DND-41 (cell line): ENCODE measurements around the gene PAQR7.

Source experiments
- ATAC-seq: fragments of 200-7000 bp; cut with Tn5 transposase; 3 replicates; pipeline ENCODE4 v1.9.1; 2021; ENCODE audit warnings: low read depth; ENCODE audit not compliant: insufficient read depth
- DNase-seq: peaks from one replicate; pipeline ENCODE4 v3.0.0-alpha.2; 2020
- H2AFZ ChIP-seq: 2 replicates; pipeline ENCODE4 v1.6.0; 2012; ENCODE audit warnings: low read depth, low read length
- H3K27ac ChIP-seq: 2 replicates; pipeline ENCODE4 v1.5.1; 2012; ENCODE audit warnings: low read length, inconsistent platforms
- H3K27me3 ChIP-seq: fragments of 200-600 bp; sonication (generic); 2 replicates; pipeline ENCODE4 v1.6.0; 2012; ENCODE audit warnings: low read length, mild to moderate bottlenecking, inconsistent platforms; ENCODE audit not compliant: insufficient read depth, poor library complexity
- H3K36me3 ChIP-seq: 2 replicates; pipeline ENCODE4 v1.5.1; 2012; ENCODE audit warnings: low read length, inconsistent platforms; ENCODE audit not compliant: insufficient read depth
- H3K4me1 ChIP-seq: 2 replicates; pipeline ENCODE4 v1.5.1; 2012; ENCODE audit warnings: mild to moderate bottlenecking, low read length; ENCODE audit not compliant: insufficient read depth
- H3K4me2 ChIP-seq: 2 replicates; pipeline ENCODE4 v1.6.0; 2012; ENCODE audit warnings: mild to moderate bottlenecking, moderate library complexity, low read length, inconsistent platforms; ENCODE audit not compliant: insufficient read depth
- H3K4me3 ChIP-seq, 2 experiments: fragments of 200-600 bp in 1 of 2; shearing (Covaris generic) in 1 of 2; 2 replicates each; pipeline ENCODE4 v1.5.1; 2012 to 2016; ENCODE audit warnings: inconsistent platforms in 2 of 2, low read length in 2 of 2, mild to moderate bottlenecking in 2 of 2, low read depth in 1 of 2, moderate library complexity in 1 of 2
- H3K79me2 ChIP-seq: 2 replicates; pipeline ENCODE4 v1.6.0; 2012; ENCODE audit warnings: low read length, inconsistent platforms; ENCODE audit not compliant: insufficient read depth
- H3K9ac ChIP-seq: 2 replicates; pipeline ENCODE4 v1.6.0; 2012; ENCODE audit warnings: low read depth, mild to moderate bottlenecking, inconsistent platforms, low read length, moderate library complexity
- H3K9me3 ChIP-seq: 2 replicates; pipeline ENCODE4 v1.5.1; 2012; ENCODE audit warnings: low read length, moderate library complexity, mild to moderate bottlenecking, inconsistent platforms; ENCODE audit not compliant: insufficient read depth, severe bottlenecking
- H4K20me1 ChIP-seq: 2 replicates; pipeline ENCODE4 v1.6.0; 2012; ENCODE audit warnings: low read length; ENCODE audit not compliant: insufficient read depth
- EZH2 ChIP-seq: IDR thresholded peaks from 3 replicates; pipeline ENCODE4 v1.6.1; 2012; ENCODE audit warnings: borderline replicate concordance, low read depth, mild to moderate bottlenecking, moderate library complexity, low read length, inconsistent platforms; ENCODE audit not compliant: severe bottlenecking
- TF ChIP-seq, protein P1 (sequence below): IDR thresholded peaks from 2 replicates; pipeline ENCODE4 v1.5.1; 2012; ENCODE audit warnings: borderline replicate concordance, low read length, moderate library complexity, mild to moderate bottlenecking; ENCODE audit not compliant: poor library complexity, severe bottlenecking; ENCODE audit errors: extremely low read depth

Gene PAQR7

DNA sequence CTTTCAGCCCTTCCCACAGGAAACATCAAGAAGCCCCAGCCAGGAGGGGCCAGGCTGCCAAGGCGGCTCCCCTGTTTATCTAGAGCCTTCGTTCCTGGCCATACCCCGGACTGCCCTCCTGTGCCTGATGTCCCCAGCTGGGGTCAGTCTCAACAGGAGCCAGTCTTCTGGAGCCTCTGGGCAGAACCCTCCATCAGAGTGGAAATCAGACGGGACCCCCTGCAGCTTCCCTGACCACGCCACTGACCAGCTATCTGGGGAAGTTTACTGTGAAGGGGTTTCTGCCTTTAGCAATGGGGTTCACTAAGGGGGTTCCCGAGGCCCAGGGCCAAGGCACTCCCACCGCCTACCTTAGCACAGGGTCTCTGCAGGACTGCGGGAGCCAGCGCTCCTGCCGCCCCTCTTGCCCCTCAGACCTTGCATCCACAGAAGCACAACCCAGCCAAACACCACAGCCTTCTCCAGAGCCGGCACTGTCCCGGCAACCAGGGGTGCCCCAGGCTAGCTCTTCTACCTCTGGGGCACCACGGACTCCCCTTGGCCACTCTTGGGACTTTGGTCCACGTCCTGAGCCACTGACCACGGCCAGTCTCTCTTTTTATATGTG is 59.3 kb downstream of the PAQR7 start:
- no peak for ATAC-seq
- H3K4me1 ChIP-seq: peaks cover 19% of the 10 kb centered on the region
- H3K4me3 ChIP-seq: no peak overlapping the region
- H2AFZ ChIP-seq: no peak overlapping the region
- no peaks in the 10 kb centered on the region; the same call in 1 of the 2 replicates for H3K36me3 ChIP-seq
- H4K20me1 ChIP-seq: peaks cover 5% of the 10 kb centered on the region; the same call in 1 of the 2 replicates
- no peaks in the 10 kb centered on the region for H3K27me3 ChIP-seq
- H3K79me2 ChIP-seq: peaks cover 14% of the 10 kb centered on the region
- no peaks in the 10 kb centered on the region for H3K9me3 ChIP-seq
- H3K4me2 ChIP-seq: no peak overlapping the region
- H3K9ac ChIP-seq: no peak overlapping the region
- no peak for DNase-seq
- H3K27ac ChIP-seq: no peak overlapping the region
- TF ChIP-seq EZH2: no peak
- TF ChIP-seq, protein P1, sequence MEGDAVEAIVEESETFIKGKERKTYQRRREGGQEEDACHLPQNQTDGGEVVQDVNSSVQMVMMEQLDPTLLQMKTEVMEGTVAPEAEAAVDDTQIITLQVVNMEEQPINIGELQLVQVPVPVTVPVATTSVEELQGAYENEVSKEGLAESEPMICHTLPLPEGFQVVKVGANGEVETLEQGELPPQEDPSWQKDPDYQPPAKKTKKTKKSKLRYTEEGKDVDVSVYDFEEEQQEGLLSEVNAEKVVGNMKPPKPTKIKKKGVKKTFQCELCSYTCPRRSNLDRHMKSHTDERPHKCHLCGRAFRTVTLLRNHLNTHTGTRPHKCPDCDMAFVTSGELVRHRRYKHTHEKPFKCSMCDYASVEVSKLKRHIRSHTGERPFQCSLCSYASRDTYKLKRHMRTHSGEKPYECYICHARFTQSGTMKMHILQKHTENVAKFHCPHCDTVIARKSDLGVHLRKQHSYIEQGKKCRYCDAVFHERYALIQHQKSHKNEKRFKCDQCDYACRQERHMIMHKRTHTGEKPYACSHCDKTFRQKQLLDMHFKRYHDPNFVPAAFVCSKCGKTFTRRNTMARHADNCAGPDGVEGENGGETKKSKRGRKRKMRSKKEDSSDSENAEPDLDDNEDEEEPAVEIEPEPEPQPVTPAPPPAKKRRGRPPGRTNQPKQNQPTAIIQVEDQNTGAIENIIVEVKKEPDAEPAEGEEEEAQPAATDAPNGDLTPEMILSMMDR: no peak

DNA sequence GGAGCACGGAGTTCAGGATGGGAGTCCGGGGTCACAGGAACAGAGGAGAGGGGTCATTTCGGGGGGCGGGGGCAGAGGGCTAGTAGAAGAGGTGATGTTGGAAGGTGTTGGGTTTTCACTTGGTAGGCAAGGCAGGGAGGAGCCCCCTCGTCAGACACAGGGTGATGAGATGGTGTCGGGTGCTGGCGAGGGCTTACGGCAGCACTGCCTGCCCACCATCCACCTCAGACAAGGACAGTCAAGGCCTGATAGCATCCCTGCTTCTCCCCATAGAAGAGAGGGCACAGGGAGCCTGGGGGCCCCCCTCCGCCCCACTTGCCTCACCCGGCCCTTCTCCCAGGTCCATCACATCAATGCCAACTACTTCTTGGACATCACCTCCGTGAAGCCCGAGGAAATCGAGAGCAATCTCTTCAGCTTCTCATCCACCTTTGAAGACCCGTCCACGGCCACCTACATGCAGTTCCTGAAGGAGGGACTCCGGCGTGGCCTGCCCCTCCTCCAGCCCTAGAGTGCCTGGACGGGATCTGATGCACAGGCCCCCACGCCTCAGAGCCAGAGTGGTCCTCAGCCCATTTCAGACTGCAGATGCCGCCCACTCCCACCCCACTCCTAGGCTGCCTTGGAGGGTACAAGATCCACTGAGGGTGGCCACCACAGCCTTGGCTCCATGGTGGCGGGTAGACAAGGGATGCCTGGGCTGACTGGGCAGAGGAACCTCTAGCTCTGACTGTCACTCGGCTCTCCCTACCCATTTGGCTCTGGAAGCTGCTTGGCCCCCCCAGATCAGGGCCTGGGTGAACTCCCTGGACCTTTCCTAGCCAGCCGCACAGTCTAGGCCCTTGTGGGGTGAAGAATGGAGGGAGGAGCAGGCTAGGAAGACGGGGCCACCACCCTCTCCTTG is 60.0 kb downstream of the PAQR7 start:
- no peak for TF ChIP-seq EZH2
- TF ChIP-seq, protein P1: no peak
- Histone ChIP-seq H3K4me2 (no peak overlapping the region), H3K27me3 (no peaks in the 10 kb centered on the region), H4K20me1 (peaks cover 3% of the 10 kb centered on the region; the same call in 1 of the 2 replicates), H3K79me2 (peaks cover 7% of the 10 kb centered on the region), H3K4me1 (peaks cover 15% of the 10 kb centered on the region), H3K9ac (no peak overlapping the region), H3K9me3 (no peaks in the 10 kb centered on the region), H3K27ac (no peak overlapping the region), H3K4me3 (no peak overlapping the region), H2AFZ (no peak overlapping the region), H3K36me3 (no peaks in the 10 kb centered on the region; the same call in 1 of the 2 replicates)
- DNase-seq: no peak
- ATAC-seq: no peak

DNA sequence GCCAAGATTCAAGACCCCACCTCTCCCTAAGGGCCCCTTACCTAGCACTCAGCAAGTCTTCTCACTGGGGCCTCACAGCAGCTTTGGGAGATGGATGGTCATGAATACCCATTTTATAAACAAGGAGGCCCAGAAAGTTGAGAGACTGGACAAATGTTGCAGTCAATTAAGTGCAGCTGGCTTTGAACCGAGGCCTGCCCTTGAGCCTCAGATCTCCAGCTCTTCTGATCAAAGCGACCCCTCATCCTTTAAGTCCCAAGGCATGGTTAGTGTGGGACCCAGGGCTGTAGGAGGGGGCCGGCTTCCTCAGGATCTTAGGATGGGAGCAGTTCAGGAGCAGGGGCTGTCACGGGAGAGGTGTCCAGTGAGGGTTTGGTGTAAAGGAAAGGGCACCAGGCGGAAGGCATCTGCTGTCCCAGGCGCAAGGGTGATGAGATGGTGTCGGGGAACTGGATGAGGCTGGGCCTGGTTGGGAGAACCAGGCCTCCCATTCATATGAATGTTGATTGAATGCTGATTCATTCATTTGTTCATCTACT is 60.9 kb downstream of the PAQR7 start:
- TF ChIP-seq EZH2: no peak
- TF ChIP-seq, protein P1: no peak
- Histone ChIP-seq H3K27ac (no peak overlapping the region), H2AFZ (no peak overlapping the region), H3K36me3 (no peaks in the 10 kb centered on the region), H3K4me3 (no peak overlapping the region), H3K9me3 (no peaks in the 10 kb centered on the region), H3K9ac (no peak overlapping the region), H4K20me1 (peaks cover 6% of the 10 kb centered on the region), H3K79me2 (no peaks in the 10 kb centered on the region), H3K4me1 (peaks cover 15% of the 10 kb centered on the region), H3K27me3 (no peaks in the 10 kb centered on the region), H3K4me2 (no peak overlapping the region)
- no peak for DNase-seq
- no peak for ATAC-seq
